Measurements from ENCODE around the gene PALD1. TPM values are rescaled to one million over a fixed set of nuclear protein-coding genes. Genes with fewer than 3 reads are reported as not detected.

The PALD1 gene
- total and polyA plus RNA-seq, 2 of the 13 experiments (the other 11 are each of a cell fraction or from before 2014, with no cell fraction given) = 0.07 to 0.09 TPM

- Histone ChIP-seq H3K36me3 (replicated peaks in 1 of 2; ENCODE audit: control insufficient read depth in 1 of 2, insufficient read depth in 2 of 2, low read length in 2 of 2) (no peaks in the 10 kb centered on the region), H3K4me3 (replicated peaks in 1 of 3; ENCODE audit: insufficient read depth in 1 of 3, low read depth in 2 of 3, low read length in 3 of 3) (no peak overlapping the region), H3K4me2 (ENCODE audit: low read depth, low read length) (no peak overlapping the region), H3K27me3 (ENCODE audit: control insufficient read depth in 1 of 2, insufficient read depth in 2 of 2, low read length in 2 of 2) (peaks cover 4 to 18% of the 10 kb centered on the region in 2 experiments; a peak in 4 of 5 replicates), H3K27ac (ENCODE audit: extremely low read length, insufficient read depth, low read length) (no peak overlapping the region), H3K79me2 (ENCODE audit: insufficient read depth, low read length) (no peaks in the 10 kb centered on the region), H3K9ac (ENCODE audit: insufficient read depth, low read depth, low read length) (no peak overlapping the region), H2AFZ (ENCODE audit: low read length) (no peak overlapping the region), H3K9me3 (ENCODE audit: low read length) (no peaks in the 10 kb centered on the region), H3K4me1 (ENCODE audit: insufficient read depth, low read length) (no peaks in the 10 kb centered on the region), H4K20me1 (ENCODE audit: insufficient read depth, low read length) (no peaks in the 10 kb centered on the region)
- ChIA-PET POLR2A (no interaction called here), CTCF (ENCODE audit: low intra/inter-chr PET ratio, low total read pairs) (interaction anchor here (1.4 to 1.8 kb wide), 3 partner anchors 76 to 81 kb away, joined by 4 to 14 read pairs (median 6); no protein-coding TSS in a partner anchor)
- ATAC-seq (peak; percentile 85), DNase-seq (ENCODE audit: low spot score) (peak; percentile 37), FAIRE-seq (peak; percentile 71)
- intact Hi-C loops (cut with micrococcal nuclease; ENCODE audit: unreplicated experiment) (loop anchor here (1.0 kb wide), 1 partner anchor 79 kb away; no protein-coding TSS in a partner anchor), in situ Hi-C loops (cut with HindIII; ENCODE audit: extremely low pct_ligation_motif_present, low pct_unique_long_range_greater_than_20kb) (loop anchor here (5.0 kb wide), 1 partner anchor 76 kb away; no protein-coding TSS in a partner anchor)
- BruUV-seq (replicated peaks) = no TSS peak
- WGBS (ENCODE audit: low lambda C conversion rate) = 22% methylated on average over 13 of the region's 13 CpGs
- TF ChIP-seq SNAPC2 (CRISPR knock-in tag; IDR thresholded peaks at IDR 0.05) (no peak), ZBED4 (CRISPR knock-in tag; IDR thresholded peaks at IDR 0.05; ENCODE audit: borderline replicate concordance) (no peak), ZNF747 (CRISPR knock-in tag; IDR thresholded peaks at IDR 0.05; ENCODE audit: borderline replicate concordance) (no peak), ARNT2 (CRISPR knock-in tag; IDR thresholded peaks at IDR 0.05; ENCODE audit: low read depth) (no peak), ZBTB39 (CRISPR knock-in tag; IDR thresholded peaks at IDR 0.05) (no peak), THAP11 (CRISPR knock-in tag; IDR thresholded peaks at IDR 0.05) (no peak), SRSF4 (IDR thresholded peaks at IDR 0.05; ENCODE audit: low read depth, low read length, poor library complexity, severe bottlenecking) (no peak), ZFX (CRISPR knock-in tag; IDR thresholded peaks at IDR 0.05; ENCODE audit: low read depth) (peak; percentile 32; the same call in 1 of the 2 replicates), ZNF556 (CRISPR knock-in tag; IDR thresholded peaks at IDR 0.05; ENCODE audit: borderline replicate concordance) (no peak), HHEX (CRISPR knock-in tag; IDR thresholded peaks at IDR 0.05) (no peak), LBX2 (CRISPR knock-in tag; IDR thresholded peaks at IDR 0.05; ENCODE audit: borderline replicate concordance) (no peak), MYC (CRISPR knock-in tag; IDR thresholded peaks at IDR 0.05; ENCODE audit: borderline replicate concordance) (peak; percentile 28; the same call in 1 of the 2 replicates)
Observed at GRCh38 chr10:70461397-70462348, 16.9 kb upstream of the PALD1 start.

All from HepG2 (cell line).